GM12891 (cell line): ENCODE data around the gene TBC1D1.

Source experiments
- POLR2A ChIP-seq: IDR thresholded peaks from 2 replicates; pipeline ENCODE4 v1.6.1; 2011; ENCODE audit warnings: low read depth, low read length, control low read depth
- POLR2AphosphoS5 ChIP-seq: IDR thresholded peaks from 2 replicates; pipeline ENCODE4 v1.6.1; 2011; ENCODE audit warnings: low read depth, low read length, control low read depth
- POU2F2 ChIP-seq: IDR thresholded peaks from 2 replicates; pipeline ENCODE4 v1.6.1; 2011; ENCODE audit warnings: low read depth, mild to moderate bottlenecking, control low read depth, low read length, moderate library complexity
- TAF1 ChIP-seq: IDR thresholded peaks from 2 replicates; pipeline ENCODE4 v1.6.1; 2011; ENCODE audit warnings: low read depth, low read length, control low read depth

DNA sequence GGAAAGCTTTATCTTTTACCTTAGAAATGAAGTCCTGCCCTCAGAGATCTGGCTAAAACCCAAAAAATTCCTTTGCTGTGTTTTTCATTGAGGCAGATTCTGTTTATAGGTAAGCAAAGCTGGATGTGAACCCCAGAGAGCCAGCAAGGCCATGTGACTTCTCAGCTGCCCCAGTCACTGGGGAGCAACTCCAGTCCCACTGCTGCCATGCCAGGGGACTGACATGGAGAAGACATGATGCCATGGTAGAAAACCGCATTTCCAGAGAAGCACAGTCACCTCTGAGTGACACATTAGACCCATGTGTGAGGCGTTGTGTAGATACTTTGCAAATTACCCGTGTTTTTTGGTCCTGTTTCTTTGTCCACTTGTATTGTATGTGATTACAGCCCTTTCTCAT lies 114.8 kb downstream of the TBC1D1 start:
- no peak for TF ChIP-seq POLR2A
- no peak for TF ChIP-seq POLR2AphosphoS5
- TF ChIP-seq TAF1, result no peak
- TF ChIP-seq POU2F2, result no peak
